Vagina (tissue), 2 donors: ENCODE data around the gene HS6ST2. TPM values are rescaled to one million over a fixed set of nuclear protein-coding genes. Genes with fewer than 3 reads are reported as not detected.
A peak's percentile ranks its signal among the peaks of the same experiment; 100 is the strongest.

ENCODE experiments used
- DNase-seq, 2 donors: peaks; one replicate each; pipeline ENCODE4 v3.0.0-alpha.2; 2017; ENCODE audit errors: extremely low spot score in 2 of 2
- H3K27ac ChIP-seq: fragments of 200-600 bp; sonication (generic); one replicate; pipeline ENCODE4 v1.5.1; 2019
- H3K27me3 ChIP-seq: fragments of 200-600 bp; sonication (generic); one replicate; pipeline ENCODE4 v1.5.1; 2019
- H3K36me3 ChIP-seq, 2 donors: fragments of 200-600 bp; sonication (generic); one replicate each; pipeline ENCODE4 v1.5.1; 2017 to 2019
- H3K4me1 ChIP-seq: fragments of 200-600 bp; sonication (generic); one replicate; pipeline ENCODE4 v1.5.1; 2019
- H3K4me3 ChIP-seq, 2 donors: fragments of 200-600 bp; sonication (generic); 1 replicate in 1 of 2; 2 replicates in 1 of 2; pipeline ENCODE4 v1.5.1; 2016 to 2019
- H3K9me3 ChIP-seq: fragments of 200-600 bp; sonication (generic); one replicate; pipeline ENCODE4 v1.5.1; 2019
- POLR2A ChIP-seq, 2 donors: fragments of 450-650 bp; IDR thresholded peaks; one replicate each; pipeline ENCODE4 v1.6.1; 2017; ENCODE audit warnings: antibody characterized with exemption in 2 of 2, mild to moderate bottlenecking in 2 of 2, moderate library complexity in 2 of 2
- POLR2AphosphoS5 ChIP-seq, 2 donors: sonication (generic); formaldehyde crosslinking; IDR thresholded peaks; one replicate each; pipeline ENCODE4 v1.9.0; 2017; ENCODE audit warnings: antibody characterized with exemption in 2 of 2, mild to moderate bottlenecking in 2 of 2, low read depth in 1 of 2; ENCODE audit not compliant: insufficient read depth in 1 of 2
- intact Hi-C: fragments of 100-400 bp; cut with DNase I; formaldehyde crosslinking; loops from one replicate; pipeline ENCODE4 v1.15.1; 2023
- total RNA-seq: library from RNA; depleted of rRNA; stranded (reverse); fragments of >200 nt; gene quantifications from one replicate; pipeline ENCODE4 v1.2.3, GENCODE V29; 2016
- TF ChIP-seq, protein P1 (sequence below), 3 experiments: fragments of 450-650 bp in 2 of 3; fragments of 200-600 bp in 1 of 3; sonication (generic) in 1 of 3; IDR thresholded peaks; one replicate each; pipeline ENCODE4 v1.5.1; 2017 to 2019; ENCODE audit warnings: antibody characterized with exemption in 3 of 3, mild to moderate bottlenecking in 2 of 3, moderate library complexity in 2 of 3

Gene HS6ST2
- total RNA-seq, 1 donor from 2014 or later: 0.74 TPM

DNA sequence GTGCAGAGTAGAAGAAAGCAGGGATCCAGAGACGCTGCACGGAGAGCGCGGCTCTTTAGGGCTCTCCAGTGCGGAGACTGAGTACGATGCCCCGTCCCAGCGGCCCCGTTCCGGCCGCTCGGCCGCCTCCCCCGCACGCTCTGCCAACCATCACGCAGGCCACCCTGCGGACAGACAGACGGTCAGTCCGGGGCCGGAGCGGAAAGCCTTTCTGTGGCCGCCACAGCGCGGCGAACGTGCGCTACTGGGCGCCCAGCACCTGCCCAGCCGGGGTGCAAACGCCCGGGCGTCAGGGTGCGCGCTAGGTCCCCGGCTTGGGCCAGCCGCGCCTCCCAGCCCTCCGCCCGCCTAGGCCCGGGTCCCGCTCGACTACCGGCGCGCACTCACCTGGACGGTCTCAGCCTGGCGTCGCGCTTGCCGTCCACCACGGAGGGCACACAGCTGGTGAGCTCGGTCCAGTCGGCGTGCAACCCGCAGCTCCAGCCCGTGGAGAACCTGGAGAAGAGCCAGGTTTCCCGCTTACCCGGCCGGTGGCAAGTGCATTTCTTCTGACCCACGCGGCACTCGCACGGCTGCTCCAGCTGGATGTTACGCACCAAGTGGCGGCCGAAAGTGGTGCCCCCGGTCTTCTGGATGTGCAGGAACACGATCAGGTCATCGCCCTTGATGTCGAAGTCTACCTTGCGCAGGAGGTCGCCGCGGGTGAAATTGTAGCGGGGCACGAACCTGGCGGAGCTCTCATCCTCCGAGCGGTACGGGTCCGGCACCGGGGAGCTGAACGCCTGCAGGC lies 1.8 kb downstream of the HS6ST2 start:
- H3K27me3 ChIP-seq: peaks cover 5% of the 10 kb centered on the region
- no peak for DNase-seq
- no peaks in the 10 kb centered on the region for H3K36me3 ChIP-seq
- TF ChIP-seq POLR2A (IDR thresholded peaks at IDR 0.05) (no peak), POLR2AphosphoS5 (IDR thresholded peaks at IDR 0.05; ENCODE audit: insufficient read depth in 1 of 2, low read depth in 1 of 2) (no peak)
- TF ChIP-seq, protein P1, sequence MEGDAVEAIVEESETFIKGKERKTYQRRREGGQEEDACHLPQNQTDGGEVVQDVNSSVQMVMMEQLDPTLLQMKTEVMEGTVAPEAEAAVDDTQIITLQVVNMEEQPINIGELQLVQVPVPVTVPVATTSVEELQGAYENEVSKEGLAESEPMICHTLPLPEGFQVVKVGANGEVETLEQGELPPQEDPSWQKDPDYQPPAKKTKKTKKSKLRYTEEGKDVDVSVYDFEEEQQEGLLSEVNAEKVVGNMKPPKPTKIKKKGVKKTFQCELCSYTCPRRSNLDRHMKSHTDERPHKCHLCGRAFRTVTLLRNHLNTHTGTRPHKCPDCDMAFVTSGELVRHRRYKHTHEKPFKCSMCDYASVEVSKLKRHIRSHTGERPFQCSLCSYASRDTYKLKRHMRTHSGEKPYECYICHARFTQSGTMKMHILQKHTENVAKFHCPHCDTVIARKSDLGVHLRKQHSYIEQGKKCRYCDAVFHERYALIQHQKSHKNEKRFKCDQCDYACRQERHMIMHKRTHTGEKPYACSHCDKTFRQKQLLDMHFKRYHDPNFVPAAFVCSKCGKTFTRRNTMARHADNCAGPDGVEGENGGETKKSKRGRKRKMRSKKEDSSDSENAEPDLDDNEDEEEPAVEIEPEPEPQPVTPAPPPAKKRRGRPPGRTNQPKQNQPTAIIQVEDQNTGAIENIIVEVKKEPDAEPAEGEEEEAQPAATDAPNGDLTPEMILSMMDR (IDR thresholded peaks at IDR 0.05): no peak
- H3K4me1 ChIP-seq: no peaks in the 10 kb centered on the region
- intact Hi-C loops: no loop called here
- H3K4me3 ChIP-seq: peak overlapping the region; percentile 41
- no peak overlapping the region for H3K27ac ChIP-seq
- H3K9me3 ChIP-seq: no peaks in the 10 kb centered on the region

- Histone ChIP-seq H3K36me3 (no peaks in the 10 kb centered on the region), H3K27ac (no peak overlapping the region), H3K9me3 (no peaks in the 10 kb centered on the region), H3K27me3 (peaks cover 5% of the 10 kb centered on the region), H3K4me3 (peak overlapping the region; percentile 41), H3K4me1 (no peaks in the 10 kb centered on the region)
- TF ChIP-seq POLR2A (IDR thresholded peaks at IDR 0.05): no peak
- no peak for TF ChIP-seq POLR2AphosphoS5 (IDR thresholded peaks at IDR 0.05; ENCODE audit: insufficient read depth in 1 of 2, low read depth in 1 of 2)
- TF ChIP-seq, protein P1 (IDR thresholded peaks at IDR 0.05): no peak
- no peak for DNase-seq
- intact Hi-C loops: no loop called here
These were observed 2.7 kb downstream of the HS6ST2 start for GRCh38 chrX:132955690-132956089.

DNA sequence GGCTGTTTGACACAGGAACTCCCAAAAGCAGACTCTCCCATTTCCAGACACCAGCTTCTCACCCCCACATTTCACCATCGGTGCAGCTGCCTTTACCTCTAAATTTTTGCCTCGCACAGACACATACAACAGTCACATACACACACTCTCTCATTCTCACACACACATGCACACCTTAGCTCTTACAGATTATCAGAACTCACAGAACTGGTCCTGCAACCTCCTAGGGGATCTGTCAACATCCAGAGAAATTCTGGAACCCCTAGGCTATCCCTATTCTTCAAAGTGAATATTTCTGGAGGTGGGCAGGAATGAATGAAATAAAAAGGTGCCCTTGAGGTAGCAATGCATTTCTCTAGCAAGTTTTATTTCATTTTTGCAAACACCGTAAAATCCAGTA lies 4.1 kb downstream of the HS6ST2 start:
- Histone ChIP-seq H3K9me3 (no peaks in the 10 kb centered on the region), H3K27me3 (peaks cover 5% of the 10 kb centered on the region), H3K4me1 (no peaks in the 10 kb centered on the region), H3K27ac (no peak overlapping the region), H3K36me3 (no peaks in the 10 kb centered on the region), H3K4me3 (no peak overlapping the region)
- TF ChIP-seq POLR2A (IDR thresholded peaks at IDR 0.05): no peak
- TF ChIP-seq POLR2AphosphoS5 (IDR thresholded peaks at IDR 0.05; ENCODE audit: insufficient read depth in 1 of 2, low read depth in 1 of 2): no peak
- TF ChIP-seq, protein P1 (IDR thresholded peaks at IDR 0.05): no peak
- DNase-seq: no peak
- intact Hi-C loops: no loop called here

DNA sequence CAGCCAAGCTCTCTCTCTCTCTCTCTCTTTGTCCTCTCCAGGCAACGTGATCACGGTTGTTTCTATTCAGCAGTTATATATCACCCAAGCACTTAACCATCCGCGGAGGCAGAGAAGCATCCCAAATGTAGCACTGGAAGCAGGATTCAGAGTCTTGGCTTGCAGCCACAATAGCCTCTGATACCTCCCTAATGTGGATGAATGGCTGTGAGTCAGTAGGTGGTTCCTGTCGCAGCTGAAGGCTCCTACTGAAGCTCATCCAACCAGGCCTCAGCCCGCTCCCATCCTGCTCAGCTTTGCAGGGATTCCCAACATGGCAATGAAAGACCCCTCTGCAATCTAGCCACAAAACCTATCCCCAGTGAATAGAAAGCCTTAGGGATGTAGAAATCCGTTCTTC lies 5.1 kb downstream of the HS6ST2 start:
- no peak overlapping the region for H3K27ac ChIP-seq

More for the DNA sequence above, 5.1 kb downstream of the HS6ST2 start:
- H3K9me3 ChIP-seq: no peaks in the 10 kb centered on the region
- no peak overlapping the region for H3K4me3 ChIP-seq
- intact Hi-C loops: no loop called here
- no peak for DNase-seq
- no peaks in the 10 kb centered on the region for H3K4me1 ChIP-seq
- TF ChIP-seq, protein P1 (IDR thresholded peaks at IDR 0.05): no peak
- TF ChIP-seq POLR2A (IDR thresholded peaks at IDR 0.05) (no peak), POLR2AphosphoS5 (IDR thresholded peaks at IDR 0.05; ENCODE audit: insufficient read depth in 1 of 2, low read depth in 1 of 2) (no peak)
- H3K27me3 ChIP-seq: peaks cover under 1% of the 10 kb centered on the region
- no peaks in the 10 kb centered on the region for H3K36me3 ChIP-seq
